Transverse colon (tissue), 4 donors: ENCODE data around the gene XRN1.

Experiments used
- EP300 ChIP-seq: sonication (generic); formaldehyde crosslinking; IDR thresholded peaks from one replicate; pipeline ENCODE4 v1.6.1; 2017; ENCODE audit warnings: antibody characterized with exemption, low read depth
- POLR2A ChIP-seq: fragments of 450-650 bp; IDR thresholded peaks from one replicate; pipeline ENCODE4 v1.6.1; 2016; ENCODE audit warnings: antibody characterized with exemption, mild to moderate bottlenecking, moderate library complexity
- POLR2AphosphoS5 ChIP-seq, 3 donors: sonication (generic); formaldehyde crosslinking; IDR thresholded peaks; one replicate each; pipeline ENCODE4 v1.6.1; 2016; ENCODE audit warnings: antibody characterized with exemption in 3 of 3
- TF ChIP-seq, protein P1 (sequence below), 5 experiments: fragments of 200-600 bp in 3 of 5; fragments of 450-650 bp in 2 of 5; sonication (generic) in 3 of 5; IDR thresholded peaks; 1 replicate in 2 of 5; 2 replicates in 3 of 5; pipeline ENCODE4 v1.5.1; 2016 to 2017; ENCODE audit warnings: antibody characterized with exemption in 5 of 5, inconsistent platforms in 3 of 5, mild to moderate bottlenecking in 2 of 5, moderate library complexity in 1 of 5

GRCh38 chr3:142315083-142315482 is 132.8 kb downstream of the XRN1 start:
- no peak for TF ChIP-seq POLR2AphosphoS5 (IDR thresholded peaks at IDR 0.05)
- TF ChIP-seq, protein P1, sequence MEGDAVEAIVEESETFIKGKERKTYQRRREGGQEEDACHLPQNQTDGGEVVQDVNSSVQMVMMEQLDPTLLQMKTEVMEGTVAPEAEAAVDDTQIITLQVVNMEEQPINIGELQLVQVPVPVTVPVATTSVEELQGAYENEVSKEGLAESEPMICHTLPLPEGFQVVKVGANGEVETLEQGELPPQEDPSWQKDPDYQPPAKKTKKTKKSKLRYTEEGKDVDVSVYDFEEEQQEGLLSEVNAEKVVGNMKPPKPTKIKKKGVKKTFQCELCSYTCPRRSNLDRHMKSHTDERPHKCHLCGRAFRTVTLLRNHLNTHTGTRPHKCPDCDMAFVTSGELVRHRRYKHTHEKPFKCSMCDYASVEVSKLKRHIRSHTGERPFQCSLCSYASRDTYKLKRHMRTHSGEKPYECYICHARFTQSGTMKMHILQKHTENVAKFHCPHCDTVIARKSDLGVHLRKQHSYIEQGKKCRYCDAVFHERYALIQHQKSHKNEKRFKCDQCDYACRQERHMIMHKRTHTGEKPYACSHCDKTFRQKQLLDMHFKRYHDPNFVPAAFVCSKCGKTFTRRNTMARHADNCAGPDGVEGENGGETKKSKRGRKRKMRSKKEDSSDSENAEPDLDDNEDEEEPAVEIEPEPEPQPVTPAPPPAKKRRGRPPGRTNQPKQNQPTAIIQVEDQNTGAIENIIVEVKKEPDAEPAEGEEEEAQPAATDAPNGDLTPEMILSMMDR (IDR thresholded peaks at IDR 0.05) = no peak
- no peak for TF ChIP-seq POLR2A
- TF ChIP-seq EP300 = no peak
